Measurements from ENCODE around the gene LINS1. TPM values are rescaled to one million over a fixed set of nuclear protein-coding genes. Genes with fewer than 3 reads are reported as not detected.
A peak's percentile ranks its signal among the peaks of the same experiment; 100 is the strongest.

LINS1 gene, protein sequence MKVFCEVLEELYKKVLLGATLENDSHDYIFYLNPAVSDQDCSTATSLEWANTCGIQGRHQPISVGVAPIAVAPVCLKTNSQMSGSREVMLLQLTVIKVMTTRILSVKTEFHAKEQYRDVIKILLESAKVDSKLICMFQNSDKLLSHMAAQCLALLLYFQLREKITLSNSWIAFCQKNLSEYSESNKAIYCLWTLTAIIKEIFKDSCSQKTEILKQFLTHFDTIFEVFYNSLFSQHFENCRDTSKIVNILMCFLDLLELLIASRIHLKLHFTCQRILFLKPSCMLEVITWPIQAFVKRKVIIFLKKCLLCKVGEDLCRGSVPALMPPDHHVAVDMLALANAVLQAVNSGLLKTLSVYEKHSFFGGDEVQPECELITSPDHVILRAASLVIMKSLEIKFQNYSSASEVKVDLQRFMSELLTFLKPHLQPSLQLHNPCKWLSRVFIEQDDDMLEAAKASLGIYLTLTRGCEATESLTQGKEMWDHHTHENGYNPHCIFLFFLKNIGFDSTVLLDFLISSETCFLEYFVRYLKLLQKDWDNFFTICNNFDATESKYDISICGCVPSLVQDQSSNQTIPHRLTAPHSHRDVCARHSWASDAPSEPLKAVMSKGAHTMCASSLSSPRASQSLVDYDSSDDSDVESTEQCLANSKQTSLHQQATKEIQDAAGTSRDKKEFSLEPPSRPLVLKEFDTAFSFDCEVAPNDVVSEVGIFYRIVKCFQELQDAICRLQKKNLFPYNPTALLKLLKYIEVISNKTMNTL
- total RNA-seq (2022) = 25.0 and 25.2 TPM in 2 replicates
- percentile 84 among the genes with signal in this experiment for Bru-seq, nascent RNA
- percentile 68 among the genes with signal in this experiment for BruChase-seq, experiment 1, labeled RNA remaining after a 6-hour chase
- BruChase-seq, experiment 2, labeled RNA remaining after a 2-hour chase = percentile 74 among the genes with signal in this experiment
- long read RNA-seq, full-length matches to known transcripts = 15 of 48 reads
- long read RNA-seq, partial matches to known transcripts = 7 of 48 reads
- long read RNA-seq, other reads (novel, unspliced or antisense) = 26 of 48 reads

DNA sequence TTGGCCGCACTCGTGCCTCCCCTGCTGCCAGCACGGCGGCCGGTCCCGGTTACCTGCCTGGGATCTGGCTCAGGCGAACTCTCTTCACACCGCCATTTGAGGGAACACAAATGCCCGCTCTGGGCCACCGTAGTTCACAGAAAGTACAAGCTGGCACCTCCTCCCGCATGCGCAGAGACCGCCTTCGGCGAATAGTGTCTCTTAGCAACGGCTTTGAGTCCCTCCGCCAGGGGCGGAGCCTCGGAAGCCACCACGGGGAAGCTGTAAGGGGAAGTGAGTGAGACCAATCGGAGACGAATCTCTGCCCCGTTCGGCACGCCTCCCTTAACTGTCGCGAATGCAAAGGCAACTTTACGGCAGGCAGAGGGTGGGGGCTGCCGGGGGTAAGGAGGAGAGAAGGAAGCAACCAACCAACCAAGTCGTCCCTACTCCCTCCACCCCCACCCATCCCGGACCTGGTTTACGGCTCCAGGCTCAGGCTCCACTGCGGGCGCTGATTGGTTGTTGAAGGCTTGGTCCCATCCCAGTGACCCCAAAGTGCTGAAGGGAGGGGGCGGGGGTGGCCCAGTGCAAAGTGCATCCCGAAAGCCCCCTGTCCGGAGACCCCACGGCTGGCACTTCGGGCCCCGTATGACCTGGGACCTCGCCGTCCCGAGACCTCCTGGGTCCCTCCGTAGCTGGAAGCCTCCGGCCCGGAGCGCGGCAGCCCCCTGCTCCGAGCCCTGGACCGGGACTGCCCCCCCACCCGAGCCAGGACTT, at the start of gene LINS1, which contains the start of gene ASB7:
TSS of gene LINS1 (minus strand) at position 121 of the 759 bp plus-strand sequence. CDS start 21,342 bp downstream, outside the sequence.
TSS of gene ASB7 (plus strand) at position 526 of the 759 bp plus-strand sequence. CDS start 9,628 bp downstream, outside the sequence.
- Mint-ChIP-seq H3K9me3 (ENCODE audit: low read depth, unreplicated experiment) (no peaks in the 10 kb centered on the region), H3K27ac (ENCODE audit: unreplicated experiment) (peak within 1 kb of the TSS; percentile 93), H3K36me3 (ENCODE audit: insufficient read depth, unreplicated experiment) (peaks cover 15% of the 10 kb centered on the region), H3K4me3 (ENCODE audit: low read depth, unreplicated experiment) (no peak within 1 kb of the TSS), H3K27me3 (ENCODE audit: unreplicated experiment) (no peaks in the 10 kb centered on the region), H3K4me1 (ENCODE audit: low read depth, unreplicated experiment) (peaks cover 39% of the 10 kb centered on the region)
- TF ChIP-seq, protein P1, sequence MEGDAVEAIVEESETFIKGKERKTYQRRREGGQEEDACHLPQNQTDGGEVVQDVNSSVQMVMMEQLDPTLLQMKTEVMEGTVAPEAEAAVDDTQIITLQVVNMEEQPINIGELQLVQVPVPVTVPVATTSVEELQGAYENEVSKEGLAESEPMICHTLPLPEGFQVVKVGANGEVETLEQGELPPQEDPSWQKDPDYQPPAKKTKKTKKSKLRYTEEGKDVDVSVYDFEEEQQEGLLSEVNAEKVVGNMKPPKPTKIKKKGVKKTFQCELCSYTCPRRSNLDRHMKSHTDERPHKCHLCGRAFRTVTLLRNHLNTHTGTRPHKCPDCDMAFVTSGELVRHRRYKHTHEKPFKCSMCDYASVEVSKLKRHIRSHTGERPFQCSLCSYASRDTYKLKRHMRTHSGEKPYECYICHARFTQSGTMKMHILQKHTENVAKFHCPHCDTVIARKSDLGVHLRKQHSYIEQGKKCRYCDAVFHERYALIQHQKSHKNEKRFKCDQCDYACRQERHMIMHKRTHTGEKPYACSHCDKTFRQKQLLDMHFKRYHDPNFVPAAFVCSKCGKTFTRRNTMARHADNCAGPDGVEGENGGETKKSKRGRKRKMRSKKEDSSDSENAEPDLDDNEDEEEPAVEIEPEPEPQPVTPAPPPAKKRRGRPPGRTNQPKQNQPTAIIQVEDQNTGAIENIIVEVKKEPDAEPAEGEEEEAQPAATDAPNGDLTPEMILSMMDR (IDR thresholded peaks at IDR 0.05; ENCODE audit: unreplicated experiment) = no peak
- intact Hi-C loops (cut with micrococcal nuclease; ENCODE audit: unreplicated experiment) = no loop called here
- peak; percentile 100 for DNase-seq
- CTCF ChIA-PET = interaction anchor here (0.7 to 1.4 kb wide), 7 partner anchors 30 to 405 kb away, joined by 3 to 5 read pairs (median 4); no protein-coding TSS in a partner anchor
- no TSS peak for BruUV-seq (replicated peaks)

DNA sequence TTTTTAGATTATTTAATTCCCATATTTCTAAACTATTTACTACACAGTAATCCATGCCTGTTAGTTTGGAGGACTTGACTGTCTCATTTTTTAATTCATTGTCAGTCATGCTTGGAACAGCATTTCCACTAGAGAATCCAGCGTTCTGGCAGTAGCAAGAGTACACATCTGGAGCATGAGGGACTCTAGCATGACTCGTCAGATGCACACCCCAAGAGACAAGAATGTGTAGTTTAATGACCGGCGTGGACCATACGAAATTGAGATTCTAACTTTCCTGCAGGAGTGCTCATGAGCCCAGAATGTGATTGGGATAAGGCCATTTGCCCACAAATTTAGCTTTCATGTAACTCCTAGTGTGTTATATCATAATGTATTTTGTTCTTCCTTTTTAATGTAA, 49.3 kb upstream of the LINS1 start:
- no peaks in the 10 kb centered on the region for H3K4me1 Mint-ChIP-seq (ENCODE audit: low read depth, unreplicated experiment)
- no peaks in the 10 kb centered on the region for H3K9me3 Mint-ChIP-seq (ENCODE audit: low read depth, unreplicated experiment)
- no TSS peak for BruUV-seq (replicated peaks)
- H3K36me3 Mint-ChIP-seq (ENCODE audit: insufficient read depth, unreplicated experiment) = no peaks in the 10 kb centered on the region
- TF ChIP-seq, protein P1 (IDR thresholded peaks at IDR 0.05; ENCODE audit: unreplicated experiment) = no peak
- H3K27ac Mint-ChIP-seq (ENCODE audit: unreplicated experiment) = no peak overlapping the region
- H3K27me3 Mint-ChIP-seq (ENCODE audit: unreplicated experiment) = no peaks in the 10 kb centered on the region
- intact Hi-C loops (cut with micrococcal nuclease; ENCODE audit: unreplicated experiment) = no loop called here
- no peak overlapping the region for H3K4me3 Mint-ChIP-seq (ENCODE audit: low read depth, unreplicated experiment)
- no peak for DNase-seq
- CTCF ChIA-PET = no interaction called here

DNA sequence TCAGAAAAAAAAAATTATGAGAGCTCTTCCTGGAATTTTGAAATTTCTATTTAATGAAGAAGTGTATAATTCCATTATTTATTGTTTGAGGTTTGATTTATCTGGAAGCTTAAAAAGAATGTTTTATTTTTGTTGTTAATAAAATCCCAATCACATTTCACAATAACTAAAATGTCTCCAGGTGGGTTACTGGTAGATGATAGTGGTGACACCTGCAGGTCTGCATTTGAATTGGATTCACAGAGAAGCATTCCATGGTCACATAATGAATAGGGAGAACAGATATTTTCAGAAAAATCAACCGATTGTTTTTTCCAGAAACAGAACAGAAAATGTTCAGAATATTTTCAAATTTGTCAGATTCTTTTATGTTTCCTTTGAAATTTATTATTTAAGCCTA, 48.7 kb upstream of the LINS1 start:
- Mint-ChIP-seq H3K27ac (ENCODE audit: unreplicated experiment) (no peak overlapping the region), H3K4me3 (ENCODE audit: low read depth, unreplicated experiment) (no peak overlapping the region), H3K9me3 (ENCODE audit: low read depth, unreplicated experiment) (no peaks in the 10 kb centered on the region), H3K4me1 (ENCODE audit: low read depth, unreplicated experiment) (no peaks in the 10 kb centered on the region), H3K27me3 (ENCODE audit: unreplicated experiment) (no peaks in the 10 kb centered on the region), H3K36me3 (ENCODE audit: insufficient read depth, unreplicated experiment) (no peaks in the 10 kb centered on the region)
- CTCF ChIA-PET = interaction anchor here (1.1 to 1.2 kb wide), 2 partner anchors 48 to 222 kb away, joined by 3 read pairs; partner anchors contain the start of genes ASB7 and LINS1
- peak; percentile 26 for DNase-seq
- intact Hi-C loops (cut with micrococcal nuclease; ENCODE audit: unreplicated experiment) = no loop called here
- TF ChIP-seq, protein P1 (IDR thresholded peaks at IDR 0.05; ENCODE audit: unreplicated experiment) = peak; percentile 24
- BruUV-seq (replicated peaks) = no TSS peak
